Testis (tissue), 2 donors: ENCODE results near the gene CACNA1S.

ENCODE experiments used
- POLR2A ChIP-seq: fragments of 450-650 bp; IDR thresholded peaks from one replicate; pipeline ENCODE4 v1.6.1; 2017; ENCODE audit warnings: antibody characterized with exemption, mild to moderate bottlenecking, moderate library complexity
- TF ChIP-seq, protein P1 (sequence below), 3 experiments: fragments of 450-650 bp in 2 of 3; fragments of 200-600 bp in 1 of 3; sonication (generic) in 1 of 3; IDR thresholded peaks; one replicate each; pipeline ENCODE4 v1.5.1; 2016 to 2019; ENCODE audit warnings: antibody characterized with exemption in 3 of 3, mild to moderate bottlenecking in 2 of 3, moderate library complexity in 1 of 3

DNA sequence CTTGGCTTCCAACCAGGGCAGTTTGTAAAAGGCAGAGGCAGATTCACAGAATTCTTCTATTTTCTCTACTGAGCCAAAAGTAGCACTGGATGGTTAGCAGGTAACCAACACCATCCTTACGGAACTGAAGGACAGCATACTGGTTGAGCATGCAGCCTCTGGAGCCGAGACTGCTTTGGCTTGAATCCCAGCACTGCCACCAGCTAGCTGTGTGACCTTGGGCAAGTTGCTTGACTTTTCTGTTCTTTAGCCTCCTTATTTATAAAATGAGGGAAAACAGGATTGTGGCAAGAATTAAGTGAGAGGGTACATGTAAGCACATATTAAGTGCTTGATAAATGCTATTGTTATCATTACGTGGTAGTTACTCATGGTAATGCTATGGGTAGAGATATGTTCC lies 19.5 kb downstream of the CACNA1S start:
- TF ChIP-seq, protein P1, sequence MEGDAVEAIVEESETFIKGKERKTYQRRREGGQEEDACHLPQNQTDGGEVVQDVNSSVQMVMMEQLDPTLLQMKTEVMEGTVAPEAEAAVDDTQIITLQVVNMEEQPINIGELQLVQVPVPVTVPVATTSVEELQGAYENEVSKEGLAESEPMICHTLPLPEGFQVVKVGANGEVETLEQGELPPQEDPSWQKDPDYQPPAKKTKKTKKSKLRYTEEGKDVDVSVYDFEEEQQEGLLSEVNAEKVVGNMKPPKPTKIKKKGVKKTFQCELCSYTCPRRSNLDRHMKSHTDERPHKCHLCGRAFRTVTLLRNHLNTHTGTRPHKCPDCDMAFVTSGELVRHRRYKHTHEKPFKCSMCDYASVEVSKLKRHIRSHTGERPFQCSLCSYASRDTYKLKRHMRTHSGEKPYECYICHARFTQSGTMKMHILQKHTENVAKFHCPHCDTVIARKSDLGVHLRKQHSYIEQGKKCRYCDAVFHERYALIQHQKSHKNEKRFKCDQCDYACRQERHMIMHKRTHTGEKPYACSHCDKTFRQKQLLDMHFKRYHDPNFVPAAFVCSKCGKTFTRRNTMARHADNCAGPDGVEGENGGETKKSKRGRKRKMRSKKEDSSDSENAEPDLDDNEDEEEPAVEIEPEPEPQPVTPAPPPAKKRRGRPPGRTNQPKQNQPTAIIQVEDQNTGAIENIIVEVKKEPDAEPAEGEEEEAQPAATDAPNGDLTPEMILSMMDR (IDR thresholded peaks at IDR 0.05), result no peak
- TF ChIP-seq POLR2A, result no peak
